Measurements from ENCODE around the gene PIKFYVE.

DNA sequence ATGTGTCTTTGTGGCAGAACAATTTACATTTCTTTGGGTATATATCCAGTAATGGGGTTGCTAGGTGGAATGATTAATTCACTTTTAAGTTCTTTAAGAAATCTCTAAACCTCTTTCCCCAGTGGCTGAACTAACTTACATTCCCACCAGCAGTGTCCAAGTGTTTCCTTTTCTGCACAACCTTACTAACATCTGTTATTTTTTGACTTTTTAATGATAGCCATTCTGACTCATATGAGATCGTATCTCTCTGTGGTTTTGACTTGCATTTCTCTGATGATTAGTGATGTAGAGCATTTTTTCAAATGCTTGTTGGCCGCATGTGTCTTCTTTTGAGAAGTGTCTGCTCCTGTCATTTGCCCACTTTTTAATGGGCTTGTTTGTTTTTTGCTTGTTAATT is 97.4 kb downstream of the PIKFYVE start:
- TF ChIP-seq, protein P1, sequence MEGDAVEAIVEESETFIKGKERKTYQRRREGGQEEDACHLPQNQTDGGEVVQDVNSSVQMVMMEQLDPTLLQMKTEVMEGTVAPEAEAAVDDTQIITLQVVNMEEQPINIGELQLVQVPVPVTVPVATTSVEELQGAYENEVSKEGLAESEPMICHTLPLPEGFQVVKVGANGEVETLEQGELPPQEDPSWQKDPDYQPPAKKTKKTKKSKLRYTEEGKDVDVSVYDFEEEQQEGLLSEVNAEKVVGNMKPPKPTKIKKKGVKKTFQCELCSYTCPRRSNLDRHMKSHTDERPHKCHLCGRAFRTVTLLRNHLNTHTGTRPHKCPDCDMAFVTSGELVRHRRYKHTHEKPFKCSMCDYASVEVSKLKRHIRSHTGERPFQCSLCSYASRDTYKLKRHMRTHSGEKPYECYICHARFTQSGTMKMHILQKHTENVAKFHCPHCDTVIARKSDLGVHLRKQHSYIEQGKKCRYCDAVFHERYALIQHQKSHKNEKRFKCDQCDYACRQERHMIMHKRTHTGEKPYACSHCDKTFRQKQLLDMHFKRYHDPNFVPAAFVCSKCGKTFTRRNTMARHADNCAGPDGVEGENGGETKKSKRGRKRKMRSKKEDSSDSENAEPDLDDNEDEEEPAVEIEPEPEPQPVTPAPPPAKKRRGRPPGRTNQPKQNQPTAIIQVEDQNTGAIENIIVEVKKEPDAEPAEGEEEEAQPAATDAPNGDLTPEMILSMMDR (IDR thresholded peaks at IDR 0.05; ENCODE audit: insufficient read depth, low read depth, low read length): no peak
- TF ChIP-seq EZH2 (IDR thresholded peaks at IDR 0.05; ENCODE audit: insufficient read depth, low read length): no peak

Data from astrocyte (in vitro differentiated cells and primary cell).